ENCODE measurements around the gene LBH.

The LBH gene

DNA sequence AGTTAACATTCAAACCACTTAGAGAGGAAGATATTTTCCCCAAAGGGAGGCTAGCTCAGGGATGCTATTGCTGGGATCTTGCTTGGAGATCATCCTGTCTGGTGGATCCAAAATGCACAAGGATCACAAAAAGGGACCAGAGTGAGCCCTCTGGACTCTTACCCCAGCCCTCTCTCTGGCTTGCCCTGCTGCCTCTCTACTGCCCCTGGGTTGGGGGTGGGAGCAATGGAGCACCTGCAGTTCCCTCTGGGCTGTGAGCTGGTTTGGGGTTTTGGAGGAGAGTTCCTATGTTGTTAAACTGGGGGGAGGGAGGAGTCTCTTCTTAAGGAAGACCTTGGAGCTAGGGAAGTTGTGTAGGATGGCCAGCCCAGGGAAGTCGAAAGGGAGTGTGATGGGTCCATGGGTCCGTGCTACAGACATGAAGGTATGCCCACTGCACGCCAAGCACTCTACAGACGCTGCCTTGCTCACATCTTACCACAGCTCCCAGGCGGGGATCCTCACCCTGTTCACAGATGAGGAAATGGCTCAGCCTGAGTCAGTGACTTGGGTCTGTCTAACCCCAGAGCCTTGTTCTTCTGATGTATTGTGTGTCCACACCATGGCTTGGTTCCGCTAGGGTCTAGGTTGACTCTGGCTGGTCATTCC lies 3.8 kb downstream of the LBH start:
- TF ChIP-seq, protein P1, sequence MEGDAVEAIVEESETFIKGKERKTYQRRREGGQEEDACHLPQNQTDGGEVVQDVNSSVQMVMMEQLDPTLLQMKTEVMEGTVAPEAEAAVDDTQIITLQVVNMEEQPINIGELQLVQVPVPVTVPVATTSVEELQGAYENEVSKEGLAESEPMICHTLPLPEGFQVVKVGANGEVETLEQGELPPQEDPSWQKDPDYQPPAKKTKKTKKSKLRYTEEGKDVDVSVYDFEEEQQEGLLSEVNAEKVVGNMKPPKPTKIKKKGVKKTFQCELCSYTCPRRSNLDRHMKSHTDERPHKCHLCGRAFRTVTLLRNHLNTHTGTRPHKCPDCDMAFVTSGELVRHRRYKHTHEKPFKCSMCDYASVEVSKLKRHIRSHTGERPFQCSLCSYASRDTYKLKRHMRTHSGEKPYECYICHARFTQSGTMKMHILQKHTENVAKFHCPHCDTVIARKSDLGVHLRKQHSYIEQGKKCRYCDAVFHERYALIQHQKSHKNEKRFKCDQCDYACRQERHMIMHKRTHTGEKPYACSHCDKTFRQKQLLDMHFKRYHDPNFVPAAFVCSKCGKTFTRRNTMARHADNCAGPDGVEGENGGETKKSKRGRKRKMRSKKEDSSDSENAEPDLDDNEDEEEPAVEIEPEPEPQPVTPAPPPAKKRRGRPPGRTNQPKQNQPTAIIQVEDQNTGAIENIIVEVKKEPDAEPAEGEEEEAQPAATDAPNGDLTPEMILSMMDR (IDR thresholded peaks at IDR 0.05; ENCODE audit: unreplicated experiment in 3 of 3), result no peak
- Mint-ChIP-seq H3K36me3 (ENCODE audit: low read depth) (peaks cover 58% of the 10 kb centered on the region), H3K4me1 (peaks cover 58% of the 10 kb centered on the region), H3K4me3 (peak overlapping the region; percentile 20 to 32 (median 21)), H3K27me3 (ENCODE audit: low read depth) (peaks cover 6% of the 10 kb centered on the region), H3K9me3 (no peaks in the 10 kb centered on the region), H3K27ac (no peak overlapping the region)

DNA sequence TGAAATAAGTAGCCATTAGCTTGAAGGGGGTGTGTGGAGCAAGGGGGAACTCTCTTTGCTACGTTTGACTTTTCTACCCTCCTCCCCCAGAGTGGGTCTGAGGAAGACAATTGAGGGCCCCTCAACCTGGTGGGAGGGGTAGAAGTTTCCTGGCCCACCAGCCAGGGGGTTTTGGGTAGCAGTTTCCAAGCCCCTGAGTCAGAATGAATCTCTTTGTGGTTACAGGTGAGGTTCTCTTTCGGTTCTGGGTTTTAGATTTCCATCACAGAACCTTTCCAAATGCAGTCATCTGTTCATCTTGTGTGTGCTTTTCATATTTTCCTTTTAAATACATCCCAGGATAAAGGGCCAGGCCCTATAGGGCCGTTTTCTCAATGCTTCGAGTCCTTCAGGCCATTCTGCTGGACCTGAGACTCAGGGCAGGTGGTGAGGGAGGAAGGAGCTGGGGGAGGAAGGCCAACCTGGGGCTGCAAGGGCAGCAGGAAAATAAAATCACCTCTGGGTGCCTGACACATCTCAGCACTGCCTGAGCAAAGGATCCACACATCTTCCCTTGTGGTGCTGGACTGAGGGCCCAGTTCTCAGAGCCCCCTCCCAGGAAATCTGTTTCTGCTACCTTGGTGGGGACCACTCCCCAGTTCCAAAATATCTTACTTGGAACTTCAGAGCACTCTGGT lies 4.7 kb downstream of the LBH start:
- Mint-ChIP-seq H3K9me3 (no peaks in the 10 kb centered on the region), H3K27ac (peak overlapping the region in 1 of 3 experiments; percentile 9), H3K27me3 (ENCODE audit: low read depth) (no peaks in the 10 kb centered on the region), H3K4me1 (peaks cover 56% of the 10 kb centered on the region), H3K36me3 (ENCODE audit: low read depth) (peaks cover 64% of the 10 kb centered on the region), H3K4me3 (no peak overlapping the region)
- TF ChIP-seq, protein P1 (IDR thresholded peaks at IDR 0.05; ENCODE audit: unreplicated experiment in 3 of 3), result no peak

DNA sequence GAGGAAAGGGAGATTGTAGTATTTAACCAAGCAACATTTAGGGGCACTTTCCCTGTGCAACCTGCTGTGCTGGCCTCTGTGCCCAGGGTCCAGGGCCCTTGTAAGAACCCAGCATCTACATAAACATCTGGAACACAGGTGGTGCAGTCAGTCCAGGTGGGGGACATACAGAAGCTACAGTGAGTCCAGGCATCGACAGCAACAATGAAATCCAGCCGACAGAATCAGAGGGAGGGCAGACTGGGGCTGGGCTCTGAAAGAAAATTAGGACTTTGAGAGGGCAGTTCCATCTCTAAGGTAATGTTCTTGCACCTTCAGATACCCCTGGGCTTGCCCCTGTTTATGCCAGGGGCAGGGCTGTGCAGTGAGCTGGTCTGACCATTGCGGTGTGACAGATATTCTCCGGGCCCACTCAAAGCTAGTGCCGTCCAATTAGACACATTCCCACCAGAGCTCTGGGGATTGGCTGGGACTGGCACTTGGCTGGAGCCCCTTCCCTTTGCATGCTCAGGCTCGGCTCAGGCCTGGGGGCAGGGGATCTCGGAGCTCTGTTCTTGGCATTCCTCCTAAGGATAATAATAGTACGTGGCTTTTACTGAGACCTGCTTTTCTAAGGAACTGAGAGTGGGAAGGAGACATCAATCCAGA lies 5.4 kb downstream of the LBH start:
- Mint-ChIP-seq H3K4me3 (peak overlapping the region in 1 of 3 experiments; percentile 34), H3K9me3 (no peaks in the 10 kb centered on the region), H3K4me1 (peaks cover 56% of the 10 kb centered on the region), H3K27me3 (ENCODE audit: low read depth) (no peaks in the 10 kb centered on the region), H3K36me3 (ENCODE audit: low read depth) (peaks cover 69% of the 10 kb centered on the region), H3K27ac (peak overlapping the region in 2 of 3 experiments; percentile 9 to 27)
- TF ChIP-seq, protein P1 (IDR thresholded peaks at IDR 0.05; ENCODE audit: unreplicated experiment in 3 of 3), result no peak

DNA sequence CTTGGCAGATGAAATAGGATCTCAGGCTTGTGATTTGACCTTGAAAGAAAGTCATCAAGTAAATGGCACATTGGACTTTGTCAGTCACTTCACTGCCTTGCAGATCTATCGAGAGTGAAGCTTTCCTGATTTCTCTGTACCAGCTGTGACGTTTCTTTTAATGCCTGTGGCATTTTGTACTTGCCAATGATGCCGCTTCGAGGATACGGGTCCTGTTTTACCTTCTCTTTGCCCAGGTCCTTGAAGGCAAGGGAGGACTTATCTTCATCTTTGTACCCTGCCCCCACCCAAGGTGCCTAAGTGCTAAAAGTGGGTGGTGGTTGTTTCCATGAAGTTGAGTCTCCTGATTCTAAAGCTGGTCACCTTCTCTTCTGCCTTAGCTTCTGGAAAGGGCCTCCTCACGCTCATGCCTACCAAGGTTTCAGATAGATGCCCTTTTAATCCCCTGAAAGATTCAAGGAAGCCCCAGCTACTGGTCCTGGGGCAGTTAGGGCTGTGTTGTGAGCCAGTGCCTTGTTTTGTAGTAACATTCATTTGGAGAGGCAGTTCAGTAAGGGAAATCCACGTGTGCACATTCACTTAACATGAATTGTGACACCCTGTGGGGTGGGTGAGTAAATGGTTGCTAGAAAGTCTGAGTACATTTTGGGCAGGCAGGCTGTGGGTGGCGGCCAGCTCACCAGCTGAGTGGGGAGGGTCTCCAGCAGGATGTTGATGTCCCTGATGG lies 6.1 kb downstream of the LBH start:
- peak overlapping the region in 2 of 3 experiments; percentile 27 to 74 for H3K27ac Mint-ChIP-seq
- H3K9me3 Mint-ChIP-seq, result no peaks in the 10 kb centered on the region
- H3K27me3 Mint-ChIP-seq (ENCODE audit: low read depth), result no peaks in the 10 kb centered on the region

DNA sequence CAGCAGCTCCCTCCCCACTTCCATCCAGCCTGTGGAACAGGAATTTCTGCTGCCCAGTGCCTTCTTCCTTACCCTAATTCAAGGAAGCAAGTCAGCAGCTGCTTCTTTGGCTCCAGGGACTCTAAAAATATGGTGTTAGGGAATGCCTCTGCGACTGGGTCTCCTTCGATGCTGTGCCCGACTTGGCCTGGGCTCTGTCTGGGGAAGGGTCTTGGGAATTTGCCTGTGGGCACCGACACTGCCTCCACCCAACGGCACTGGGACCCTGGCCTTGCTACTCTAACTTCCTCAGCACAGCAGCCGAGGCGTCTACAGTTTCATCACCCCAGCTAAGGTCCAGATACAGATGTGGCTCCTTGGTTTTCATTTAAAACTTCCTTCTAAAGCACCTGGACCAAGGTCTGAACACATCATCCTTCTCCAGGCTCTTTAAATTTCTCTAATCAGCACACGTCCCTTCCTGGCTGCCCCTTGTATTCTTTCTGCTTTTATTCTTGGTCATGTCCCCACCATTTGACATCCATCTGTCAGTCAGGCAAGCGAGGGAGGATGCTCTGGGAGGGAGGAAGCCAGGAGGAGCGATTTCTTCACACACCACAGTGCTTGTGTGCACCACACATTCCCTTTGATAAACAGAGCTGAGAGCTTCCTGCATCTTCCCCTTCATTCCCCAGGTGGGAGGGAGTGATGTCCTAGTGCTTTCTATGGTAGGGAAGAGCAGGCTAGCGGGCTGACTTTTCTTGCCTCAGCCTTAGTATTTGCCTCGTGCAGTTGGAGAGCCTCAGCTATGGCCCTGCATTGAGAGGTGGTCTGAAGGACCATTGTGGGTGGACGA lies 6.8 kb downstream of the LBH start:
- Mint-ChIP-seq H3K27ac (peak overlapping the region; percentile 8 to 74 (median 12)), H3K4me1 (peaks cover 55% of the 10 kb centered on the region), H3K9me3 (no peaks in the 10 kb centered on the region), H3K4me3 (no peak overlapping the region), H3K36me3 (ENCODE audit: low read depth) (peaks cover 76% of the 10 kb centered on the region), H3K27me3 (ENCODE audit: low read depth) (no peaks in the 10 kb centered on the region)
- TF ChIP-seq, protein P1 (IDR thresholded peaks at IDR 0.05; ENCODE audit: unreplicated experiment in 3 of 3), result no peak

More for the DNA sequence above, 6.1 kb downstream of the LBH start:
- H3K36me3 Mint-ChIP-seq (ENCODE audit: low read depth), result peaks cover 70% of the 10 kb centered on the region
- peaks cover 56% of the 10 kb centered on the region for H3K4me1 Mint-ChIP-seq
- peak overlapping the region in 2 of 3 experiments; percentile 34 to 41 for H3K4me3 Mint-ChIP-seq
- TF ChIP-seq, protein P1 (IDR thresholded peaks at IDR 0.05; ENCODE audit: unreplicated experiment in 3 of 3), result no peak

Data from nephron (organoid).